Stimulated activated CD4-positive, alpha-beta T cell treated with anti-CD3 and anti-CD28 coated beads, TNF-alpha, amount 100 ng/mL, for 24 hours (primary cell): ENCODE measurements around the gene SPATA2.

Experiments
- DNase-seq, 3 experiments: peaks; one replicate each; pipeline ENCODE4 v3.0.0-alpha.2; 2020; ENCODE audit warnings: low read depth in 3 of 3

The SPATA2 gene

DNA sequence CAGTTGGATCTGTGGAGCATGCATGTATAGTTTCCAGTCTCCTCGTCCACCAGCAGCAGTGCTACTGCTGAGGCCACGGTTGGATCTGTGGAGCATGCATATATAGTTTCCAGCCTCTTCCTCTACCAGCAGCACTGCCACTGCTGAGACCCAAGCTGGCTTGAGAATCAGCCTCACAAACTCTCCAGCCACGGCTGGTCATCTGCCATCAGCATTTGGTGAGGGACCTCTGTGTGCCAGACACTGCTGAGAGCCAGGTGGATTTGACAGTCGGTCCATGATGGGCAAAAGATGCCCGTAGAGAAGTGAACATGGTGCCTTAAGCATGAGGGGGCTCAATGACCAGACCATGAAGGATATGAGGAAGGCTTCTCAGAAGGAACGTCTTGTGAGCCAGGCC lies 56.3 kb downstream of the SPATA2 start:
- DNase-seq, result no peak

DNA sequence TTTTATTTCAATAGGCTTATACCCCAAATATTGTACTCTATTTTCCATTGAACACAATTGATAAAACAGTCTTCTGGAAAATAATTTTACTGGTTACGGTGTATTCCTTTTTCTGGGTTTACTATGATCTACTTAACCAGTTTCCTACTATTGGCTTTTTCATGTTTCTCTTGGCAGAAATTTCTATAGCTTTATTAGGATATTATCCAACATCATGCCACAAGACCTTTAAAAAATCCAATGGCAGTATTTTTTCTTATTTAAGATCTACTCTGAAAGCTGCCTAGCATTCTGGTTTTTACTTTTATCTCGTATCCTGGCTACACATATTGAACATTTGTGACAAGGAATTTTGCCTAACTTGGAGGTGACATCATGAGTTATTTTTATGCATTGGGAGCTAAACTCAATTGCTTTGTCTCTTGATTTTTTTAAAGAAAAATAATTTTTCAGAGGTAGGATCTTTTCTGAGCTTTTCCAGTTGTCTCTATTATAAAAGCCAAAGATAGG lies 57.2 kb downstream of the SPATA2 start:
- no peak for DNase-seq

DNA sequence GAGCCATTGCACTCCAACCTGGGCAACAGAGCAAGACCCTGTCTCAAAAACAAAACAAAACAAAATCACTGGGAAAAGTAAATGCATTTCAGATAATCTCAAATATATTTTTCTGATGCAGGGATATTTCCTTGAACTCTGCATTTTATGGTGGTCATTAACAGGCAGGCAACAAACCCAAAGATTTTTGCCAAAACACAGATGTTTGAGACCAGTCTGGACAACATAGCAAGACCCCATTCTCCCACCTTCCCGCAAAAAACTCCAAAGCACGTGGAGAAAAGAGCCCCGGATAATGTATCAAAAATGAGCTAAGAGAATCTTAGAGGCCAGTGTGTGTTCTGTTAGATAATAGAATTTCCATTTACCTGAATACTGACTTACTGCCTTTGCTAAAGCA lies 58.4 kb downstream of the SPATA2 start:
- no peak for DNase-seq

DNA sequence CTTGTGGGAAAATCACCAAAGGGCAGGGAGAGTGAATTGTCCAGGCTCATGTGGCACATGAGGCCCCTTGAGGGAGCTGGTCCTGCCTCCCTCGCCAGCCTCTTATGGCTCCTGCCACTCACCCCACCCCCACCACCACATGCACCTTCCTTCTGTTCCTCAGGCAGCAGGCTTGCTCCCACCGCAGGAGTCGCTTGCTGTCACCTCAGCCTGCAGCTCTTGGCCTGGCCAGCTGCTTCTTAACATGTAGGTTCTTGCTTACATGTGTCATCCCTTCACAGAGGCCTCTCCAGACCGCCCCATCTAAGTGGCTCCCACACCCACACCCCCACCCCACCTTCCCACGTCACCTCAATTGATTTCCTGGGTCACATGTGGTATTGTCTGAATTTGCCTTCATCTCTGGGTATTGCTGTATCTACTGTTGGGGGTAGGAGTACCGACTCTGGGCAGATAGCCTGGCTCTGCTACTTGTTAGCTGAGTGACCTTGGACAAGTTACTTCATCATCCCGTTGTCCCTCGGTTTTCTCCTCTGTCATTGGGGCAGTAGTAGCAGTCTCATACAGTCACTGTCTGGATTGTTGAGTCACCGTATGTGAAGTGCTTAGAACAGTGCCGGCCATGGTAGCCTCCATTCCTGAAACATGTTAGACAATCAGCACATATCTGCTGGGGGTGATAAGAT lies 61.0 kb downstream of the SPATA2 start:
- no peak for DNase-seq

DNA sequence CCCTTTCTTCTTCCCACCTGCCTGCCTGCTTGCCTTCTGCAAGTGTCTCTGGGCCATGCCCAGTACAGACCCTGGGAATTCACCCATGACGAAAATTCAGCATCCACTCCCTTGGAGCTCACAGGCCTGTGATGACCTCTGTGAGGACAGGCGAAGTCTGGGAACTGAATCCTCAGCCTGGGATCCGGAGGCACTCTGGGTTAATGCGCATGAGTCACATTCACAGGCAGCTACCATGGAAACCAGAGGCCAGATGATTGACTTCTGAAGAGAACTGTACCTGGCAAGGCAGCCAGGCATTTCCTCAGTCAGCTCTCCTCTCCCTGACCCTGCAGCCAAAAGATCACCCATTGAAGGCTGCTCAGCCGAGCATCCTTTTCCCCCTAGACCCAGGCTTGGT lies 61.7 kb downstream of the SPATA2 start:
- DNase-seq, result no peak
